ENCODE results near the gene DAB2IP.

The DAB2IP gene

GRCh38 chr9:121627427-121627826 is 24.0 kb upstream of the DAB2IP start:
- no peak overlapping the region for H3K4me3 ChIP-seq (ENCODE audit: low read depth, low read length)
- TF ChIP-seq CTCF (conservative IDR thresholded peaks at IDR 0.05; ENCODE audit: low read depth, low read length), result no peak
- no peak for DNase-seq (ENCODE audit: low read depth)

- no peak for TF ChIP-seq CTCF (conservative IDR thresholded peaks at IDR 0.05; ENCODE audit: low read depth, low read length)
- no peak overlapping the region for H3K4me3 ChIP-seq (ENCODE audit: low read depth, low read length)
- DNase-seq (ENCODE audit: low read depth), result no peak
These were observed 23.0 kb upstream of the DAB2IP start for GRCh38 chr9:121628401-121628800.

GRCh38 chr9:121631115-121631514 is 20.3 kb upstream of the DAB2IP start:
- H3K4me3 ChIP-seq (ENCODE audit: low read depth, low read length), result no peak overlapping the region
- TF ChIP-seq CTCF (conservative IDR thresholded peaks at IDR 0.05; ENCODE audit: low read depth, low read length), result no peak
- no peak for DNase-seq (ENCODE audit: low read depth)

- no peak for TF ChIP-seq CTCF (conservative IDR thresholded peaks at IDR 0.05; ENCODE audit: low read depth, low read length)
- H3K4me3 ChIP-seq (ENCODE audit: low read depth, low read length), result no peak overlapping the region
- no peak for DNase-seq (ENCODE audit: low read depth)
These were observed 19.4 kb upstream of the DAB2IP start for GRCh38 chr9:121631978-121632418.

GRCh38 chr9:121633119-121633714 is 18.2 kb upstream of the DAB2IP start:
- no peak for TF ChIP-seq CTCF (conservative IDR thresholded peaks at IDR 0.05; ENCODE audit: low read depth, low read length)
- no peak for DNase-seq (ENCODE audit: low read depth)
- H3K4me3 ChIP-seq (ENCODE audit: low read depth, low read length), result no peak overlapping the region

- DNase-seq (ENCODE audit: low read depth), result no peak
- H3K4me3 ChIP-seq (ENCODE audit: low read depth, low read length), result no peak overlapping the region
- no peak for TF ChIP-seq CTCF (conservative IDR thresholded peaks at IDR 0.05; ENCODE audit: low read depth, low read length)
These were observed 17.7 kb upstream of the DAB2IP start for GRCh38 chr9:121633736-121634135.

Data from choroid plexus epithelial cell (primary cell).